Breast epithelium (tissue), 3 donors: ENCODE results near the gene CGREF1.

Source experiments
- POLR2A ChIP-seq: fragments of 450-650 bp; IDR thresholded peaks from one replicate; pipeline ENCODE4 v1.6.1; 2016; ENCODE audit warnings: antibody characterized with exemption, mild to moderate bottlenecking, moderate library complexity
- POLR2AphosphoS5 ChIP-seq, 3 donors: sonication (generic); formaldehyde crosslinking; IDR thresholded peaks; one replicate each; pipeline ENCODE4 v1.6.1; 2017; ENCODE audit warnings: antibody characterized with exemption in 3 of 3
- TF ChIP-seq, protein P1 (sequence below), 3 donors: fragments of 450-650 bp; IDR thresholded peaks; one replicate each; pipeline ENCODE4 v1.5.1; 2016 to 2017; ENCODE audit warnings: antibody characterized with exemption in 3 of 3, mild to moderate bottlenecking in 3 of 3, moderate library complexity in 3 of 3

DNA sequence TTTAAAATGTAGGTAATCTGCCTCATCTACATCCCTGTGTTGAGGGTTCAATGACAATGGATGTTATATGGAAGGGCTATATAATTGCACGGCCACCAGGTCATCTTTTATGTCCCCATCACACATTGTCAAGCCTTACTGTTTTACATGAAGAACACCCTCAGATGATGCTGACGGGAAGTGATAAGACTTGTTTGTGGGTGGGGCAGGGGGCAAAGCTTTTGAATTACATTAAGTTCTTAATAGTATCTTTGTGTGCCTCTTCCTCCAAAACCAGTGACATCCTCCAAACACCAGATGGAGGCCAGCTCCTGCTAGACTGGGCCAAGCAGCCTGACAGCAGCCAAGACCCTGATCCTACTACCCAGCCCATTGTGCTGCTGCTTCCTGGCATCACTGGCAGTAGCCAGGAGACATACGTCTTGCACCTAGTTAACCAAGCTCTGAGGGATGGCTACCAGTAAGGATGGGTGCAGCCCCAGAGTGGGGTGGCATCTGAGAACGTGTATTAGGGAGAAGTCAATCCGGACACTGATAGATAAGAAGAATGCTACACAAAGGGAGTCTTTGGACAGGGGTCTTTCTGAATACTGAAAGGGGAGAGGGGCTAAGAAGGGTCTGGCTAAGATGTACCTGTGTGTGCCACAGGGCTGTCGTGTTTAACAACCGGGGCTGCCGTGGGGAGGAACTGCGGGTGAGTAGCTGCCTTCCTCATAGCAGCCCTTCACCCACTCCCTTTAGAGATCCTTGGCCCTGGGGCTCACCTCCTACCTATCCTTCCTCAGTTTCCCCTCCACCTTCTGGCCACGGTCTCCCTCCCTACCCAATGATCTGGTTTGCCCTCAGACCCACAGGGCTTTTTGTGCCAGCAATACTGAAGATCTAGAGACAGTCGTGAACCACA, 10.0 kb upstream of the CGREF1 start:
- TF ChIP-seq, protein P1, sequence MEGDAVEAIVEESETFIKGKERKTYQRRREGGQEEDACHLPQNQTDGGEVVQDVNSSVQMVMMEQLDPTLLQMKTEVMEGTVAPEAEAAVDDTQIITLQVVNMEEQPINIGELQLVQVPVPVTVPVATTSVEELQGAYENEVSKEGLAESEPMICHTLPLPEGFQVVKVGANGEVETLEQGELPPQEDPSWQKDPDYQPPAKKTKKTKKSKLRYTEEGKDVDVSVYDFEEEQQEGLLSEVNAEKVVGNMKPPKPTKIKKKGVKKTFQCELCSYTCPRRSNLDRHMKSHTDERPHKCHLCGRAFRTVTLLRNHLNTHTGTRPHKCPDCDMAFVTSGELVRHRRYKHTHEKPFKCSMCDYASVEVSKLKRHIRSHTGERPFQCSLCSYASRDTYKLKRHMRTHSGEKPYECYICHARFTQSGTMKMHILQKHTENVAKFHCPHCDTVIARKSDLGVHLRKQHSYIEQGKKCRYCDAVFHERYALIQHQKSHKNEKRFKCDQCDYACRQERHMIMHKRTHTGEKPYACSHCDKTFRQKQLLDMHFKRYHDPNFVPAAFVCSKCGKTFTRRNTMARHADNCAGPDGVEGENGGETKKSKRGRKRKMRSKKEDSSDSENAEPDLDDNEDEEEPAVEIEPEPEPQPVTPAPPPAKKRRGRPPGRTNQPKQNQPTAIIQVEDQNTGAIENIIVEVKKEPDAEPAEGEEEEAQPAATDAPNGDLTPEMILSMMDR (IDR thresholded peaks at IDR 0.05): no peak
- TF ChIP-seq POLR2A: no peak
- no peak for TF ChIP-seq POLR2AphosphoS5 (IDR thresholded peaks at IDR 0.05)
